Colon (tissue), 2 donors: ENCODE data around the gene FCRL6.

Experiments used
- FAIRE-seq: peaks from 2 replicates; lab custom pipeline; 2012; peaks lifted over from hg19 to GRCh38; lab: Jason Lieb, UNC
- donor health status: control.
- donor health status: control.

Gene FCRL6

DNA sequence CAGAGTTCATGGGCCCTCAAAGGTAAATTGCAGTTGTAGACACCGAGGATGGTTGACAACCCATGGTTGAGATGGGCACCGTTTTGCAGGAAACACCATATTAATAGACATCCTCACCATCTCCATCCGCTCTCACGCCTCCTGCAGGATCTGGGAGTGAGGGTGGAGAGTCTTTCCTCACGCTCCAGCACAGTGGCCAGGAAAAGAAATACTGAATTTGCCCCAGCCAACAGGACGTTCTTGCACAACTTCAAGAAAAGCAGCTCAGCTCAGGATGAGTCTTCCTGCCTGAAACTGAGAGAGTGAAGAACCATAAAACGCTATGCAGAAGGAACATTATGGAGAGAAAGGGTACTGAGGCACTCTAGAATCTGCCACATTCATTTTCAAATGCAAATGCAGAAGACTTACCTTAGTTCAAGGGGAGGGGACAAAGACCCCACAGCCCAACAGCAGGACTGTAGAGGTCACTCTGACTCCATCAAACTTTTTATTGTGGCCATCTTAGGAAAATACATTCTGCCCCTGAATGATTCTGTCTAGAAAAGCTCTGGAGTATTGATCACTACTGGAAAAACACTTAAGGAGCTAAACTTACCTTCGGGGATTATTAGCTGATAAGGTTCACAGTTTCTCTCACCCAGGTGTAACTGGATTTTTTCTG, 33.8 kb downstream of the FCRL6 start:
- no peak for FAIRE-seq

DNA sequence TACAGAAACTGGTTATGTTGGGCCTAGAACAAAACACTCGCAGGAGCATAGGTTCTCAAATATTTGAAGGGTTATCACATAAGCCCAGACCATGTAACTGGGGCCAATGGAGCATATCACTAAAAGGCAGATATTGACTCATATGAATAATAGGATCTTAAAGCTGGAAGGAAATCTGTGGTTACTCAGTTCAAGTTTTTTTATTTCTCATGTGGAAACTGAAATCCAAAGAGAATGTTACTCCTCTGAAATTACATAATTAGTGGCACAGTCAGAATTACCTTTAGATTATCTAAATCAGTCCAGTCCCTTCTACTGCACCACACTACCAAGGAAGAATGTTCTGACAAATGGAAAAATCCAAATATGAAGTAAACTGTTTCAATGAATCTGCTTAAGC, 36.6 kb downstream of the FCRL6 start:
- no peak for FAIRE-seq

DNA sequence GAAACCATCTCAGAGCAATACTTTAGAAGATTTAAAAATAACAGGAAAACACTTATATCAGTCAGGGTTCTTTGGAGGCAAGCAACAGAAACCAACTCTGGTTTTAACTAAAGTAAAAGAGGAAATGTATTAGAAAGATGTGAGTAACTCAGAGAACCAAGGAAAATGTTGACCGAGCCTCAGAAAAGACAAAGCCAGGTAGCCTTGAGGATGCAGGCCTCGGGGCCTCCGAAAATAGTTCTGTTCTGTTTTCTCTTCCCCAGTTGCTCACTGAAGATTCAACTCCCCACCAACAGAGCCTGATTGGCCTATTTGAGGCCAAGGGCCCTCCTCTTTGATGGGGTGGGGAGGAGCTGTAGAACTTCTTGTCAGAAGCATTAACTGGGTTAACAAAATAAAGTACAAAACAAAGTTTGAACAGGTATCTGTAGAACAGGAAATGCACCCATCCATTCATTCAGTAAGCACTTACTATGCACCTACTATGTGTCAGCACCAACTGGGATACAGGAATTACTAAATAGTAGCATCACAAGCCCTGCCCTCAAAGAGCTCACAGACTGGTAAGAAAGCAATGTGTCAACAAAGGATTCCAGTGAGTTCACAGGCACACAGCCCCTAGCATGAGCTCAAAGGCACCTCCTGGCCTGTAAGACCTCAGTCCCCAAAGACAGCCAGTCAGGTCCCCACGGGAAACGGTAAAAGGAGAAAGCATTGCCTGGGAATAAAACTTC, 37.1 kb downstream of the FCRL6 start:
- FAIRE-seq, result no peak

DNA sequence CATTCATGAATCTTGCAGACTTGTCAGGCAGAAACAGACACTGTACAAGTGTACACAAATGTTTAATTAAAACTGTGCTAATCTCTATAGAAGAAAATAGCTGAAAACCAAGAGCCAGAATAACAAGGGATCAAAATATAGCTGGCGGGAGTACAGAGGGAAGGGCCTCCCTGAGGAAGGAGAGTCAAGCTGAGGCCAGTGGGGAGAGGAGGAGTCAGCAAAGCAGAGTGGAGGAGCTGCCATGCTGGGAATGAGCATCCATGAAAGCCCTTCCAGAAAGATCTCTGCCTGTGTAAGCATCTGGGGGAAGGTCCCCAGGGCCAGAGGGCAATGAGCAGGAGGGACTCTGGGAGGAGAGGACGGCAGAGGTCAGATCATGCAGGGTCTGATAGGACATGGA, 39.6 kb downstream of the FCRL6 start:
- no peak for FAIRE-seq

DNA sequence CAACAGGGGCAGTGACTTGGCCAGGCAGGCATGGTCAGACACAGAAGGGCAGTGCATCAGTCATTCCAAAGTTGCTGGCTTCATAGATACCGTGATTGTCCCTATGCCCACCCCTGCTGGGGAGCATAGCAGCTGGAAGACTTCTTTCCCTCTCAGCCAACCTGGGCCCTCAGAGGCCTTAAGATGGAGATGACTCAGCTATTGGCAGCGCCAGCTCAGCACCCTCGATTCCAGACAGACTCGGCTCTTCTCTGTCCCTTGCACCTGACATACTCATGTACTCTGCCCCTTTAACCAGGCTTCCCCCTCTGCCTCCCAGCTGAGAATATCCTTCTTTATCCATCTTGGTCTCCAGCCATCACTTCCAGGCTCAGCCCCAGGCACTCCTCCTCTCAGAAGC, 41.3 kb downstream of the FCRL6 start:
- no peak for FAIRE-seq

DNA sequence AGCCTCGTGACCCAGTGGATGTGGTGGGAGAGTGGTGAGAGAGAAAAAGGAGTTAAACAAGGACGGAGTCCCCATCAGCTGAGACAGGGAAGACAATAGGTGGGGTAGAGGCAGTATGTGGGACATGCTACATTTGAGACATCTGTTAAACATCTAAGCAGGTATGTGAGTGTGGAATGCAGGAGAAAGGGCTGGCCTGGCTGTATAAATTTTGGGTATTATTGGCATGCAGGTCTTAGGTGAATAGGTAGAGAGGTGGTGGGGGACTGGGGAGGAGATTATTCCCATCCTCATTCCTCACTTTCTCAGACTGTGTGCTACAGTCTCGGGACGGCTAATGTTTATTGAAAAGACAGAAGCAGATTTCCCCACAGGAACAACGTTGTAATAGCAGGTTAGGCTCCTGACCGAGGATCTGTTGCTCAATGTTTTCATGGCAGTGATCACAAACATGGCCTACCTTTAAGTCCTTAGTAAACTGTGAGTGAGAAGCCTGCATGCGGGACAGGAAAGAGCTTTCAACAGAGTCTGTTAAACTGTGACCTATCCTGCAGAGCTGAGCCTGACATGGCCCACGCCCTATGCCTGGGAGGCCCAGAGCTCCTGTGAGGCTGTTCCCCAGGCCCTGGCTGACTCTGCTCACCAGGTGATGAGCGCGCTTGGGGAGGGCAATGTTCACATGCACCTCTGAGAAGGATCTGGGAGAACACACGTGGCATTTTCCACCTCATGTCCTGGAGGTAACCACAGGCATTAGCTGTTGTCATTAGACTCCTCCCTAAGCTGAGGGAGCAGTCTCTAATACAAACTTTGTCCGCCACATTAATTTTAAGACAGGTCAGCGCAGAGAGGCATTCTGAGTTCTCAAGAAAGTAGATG, 43.8 kb downstream of the FCRL6 start:
- no peak for FAIRE-seq

DNA sequence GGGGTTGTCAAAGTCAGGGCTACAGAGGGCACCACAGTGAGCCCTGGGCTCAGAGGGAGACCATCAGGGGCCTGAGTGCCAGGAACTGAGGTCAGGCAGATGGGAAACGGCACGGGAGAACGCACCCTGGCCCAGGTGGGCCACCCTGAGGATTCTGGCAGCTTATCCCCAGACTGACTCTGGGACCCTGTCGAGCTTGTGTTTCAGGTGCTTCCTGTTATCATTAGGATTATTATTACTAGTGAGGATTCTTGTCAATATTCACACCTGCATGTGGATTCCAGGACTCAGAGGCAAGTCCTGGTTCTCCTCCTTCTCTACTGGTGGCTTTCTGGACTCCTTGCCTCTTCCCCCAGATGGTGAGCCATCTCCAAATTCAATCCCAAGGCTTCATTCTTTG, 45.1 kb downstream of the FCRL6 start:
- no peak for FAIRE-seq

DNA sequence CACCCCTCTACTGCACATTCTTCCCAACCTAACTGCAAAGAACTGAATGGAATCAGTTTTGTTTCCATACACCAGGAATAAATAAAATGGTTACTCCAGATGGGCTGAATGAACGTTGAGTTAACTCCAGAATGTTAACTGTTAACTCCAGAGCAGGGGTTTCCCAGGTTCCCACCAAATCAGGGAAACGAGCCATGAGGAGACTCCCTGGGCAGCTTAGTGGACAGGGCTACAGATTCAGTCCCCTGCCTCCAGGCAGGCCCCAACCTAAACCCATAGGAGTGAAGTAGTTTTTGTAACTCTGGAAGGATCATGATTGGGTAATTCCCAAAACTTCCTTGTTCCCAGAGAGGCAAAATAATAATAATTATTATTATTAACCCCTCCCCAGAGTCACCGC, 46.2 kb downstream of the FCRL6 start:
- FAIRE-seq, result no peak

DNA sequence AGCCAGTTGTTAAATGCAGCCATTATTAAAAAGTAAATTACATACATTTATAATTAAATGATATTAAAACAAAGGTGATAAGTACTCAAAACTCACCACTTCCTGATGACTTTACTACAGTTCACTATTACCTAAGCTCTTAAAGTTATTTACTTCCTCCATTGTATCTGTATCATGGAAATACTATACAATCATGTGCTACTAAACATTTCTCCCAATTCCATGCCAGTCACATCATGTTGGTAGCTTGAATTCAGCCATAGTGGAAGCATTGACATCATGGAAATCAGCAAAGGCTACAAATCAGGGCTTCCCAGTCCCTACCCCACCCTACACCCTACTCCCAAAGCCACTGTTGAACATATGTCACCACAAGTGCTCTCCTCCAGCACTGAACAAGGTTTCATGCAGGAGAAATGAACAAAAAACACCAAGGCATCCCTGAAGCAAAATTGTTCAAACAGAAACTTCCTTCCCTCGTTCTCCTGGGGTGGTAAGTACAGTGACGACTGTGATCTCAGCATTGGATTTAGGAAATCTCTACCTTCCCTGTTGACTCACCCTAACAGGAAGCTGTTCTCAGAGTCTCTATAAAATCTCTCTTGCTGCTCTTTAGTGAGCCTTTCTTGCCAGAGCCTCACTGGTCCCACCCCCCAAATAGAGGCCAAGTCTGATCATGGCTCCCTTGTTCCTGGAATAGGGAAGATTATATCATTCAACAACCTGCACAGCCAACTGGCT, 47.6 kb downstream of the FCRL6 start:
- FAIRE-seq, result no peak

DNA sequence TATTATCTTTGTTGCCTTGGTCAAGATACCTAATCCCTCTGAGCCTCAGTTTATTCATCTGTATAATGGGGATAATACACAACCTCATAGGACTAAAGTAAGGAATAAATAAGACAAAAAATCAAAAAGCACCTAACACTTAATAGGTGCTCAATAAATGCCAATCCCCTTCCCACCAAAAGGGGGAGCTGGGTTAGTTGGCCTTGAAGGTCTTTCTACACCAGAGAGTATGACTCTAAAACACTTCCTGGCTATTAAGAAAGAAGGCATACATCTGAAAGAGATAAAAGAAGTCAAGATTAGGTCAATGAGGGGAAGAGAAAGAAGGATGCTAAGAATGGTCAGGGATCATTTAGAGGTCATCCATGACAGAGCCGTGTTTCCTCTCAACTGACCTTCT, 49.2 kb downstream of the FCRL6 start:
- no peak for FAIRE-seq

DNA sequence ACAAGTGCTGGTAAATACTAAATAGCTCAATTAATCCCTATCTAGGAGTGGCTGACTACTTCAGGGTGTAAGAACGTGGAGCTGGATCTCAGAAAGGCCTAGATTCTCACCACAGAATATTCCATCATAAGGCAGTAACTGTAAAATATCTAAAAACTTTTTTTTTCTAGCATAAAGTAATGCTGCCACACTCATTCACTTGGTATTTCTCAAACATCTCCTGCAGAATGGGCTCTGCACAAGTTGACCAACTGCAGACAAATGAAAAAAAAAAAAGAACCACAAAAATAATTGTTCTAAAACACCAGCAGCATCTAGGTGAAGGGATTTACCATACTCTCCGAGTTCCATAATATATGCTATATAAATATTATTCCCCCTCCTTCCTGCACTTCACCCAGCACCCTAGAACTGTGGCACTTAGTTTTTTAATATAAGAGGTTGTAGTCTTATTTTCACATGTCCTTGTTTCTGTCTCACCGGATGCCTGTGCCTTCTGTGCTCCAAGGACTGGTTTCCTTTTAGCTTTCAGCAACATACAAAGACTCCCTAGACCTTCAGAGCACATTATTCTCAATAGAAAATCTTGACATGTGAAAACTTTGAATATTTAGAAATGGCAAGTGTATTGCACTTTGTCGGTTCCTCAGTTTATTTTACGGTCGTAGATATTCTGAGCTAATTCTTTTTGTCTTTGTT, 51.4 kb downstream of the FCRL6 start:
- no peak for FAIRE-seq

DNA sequence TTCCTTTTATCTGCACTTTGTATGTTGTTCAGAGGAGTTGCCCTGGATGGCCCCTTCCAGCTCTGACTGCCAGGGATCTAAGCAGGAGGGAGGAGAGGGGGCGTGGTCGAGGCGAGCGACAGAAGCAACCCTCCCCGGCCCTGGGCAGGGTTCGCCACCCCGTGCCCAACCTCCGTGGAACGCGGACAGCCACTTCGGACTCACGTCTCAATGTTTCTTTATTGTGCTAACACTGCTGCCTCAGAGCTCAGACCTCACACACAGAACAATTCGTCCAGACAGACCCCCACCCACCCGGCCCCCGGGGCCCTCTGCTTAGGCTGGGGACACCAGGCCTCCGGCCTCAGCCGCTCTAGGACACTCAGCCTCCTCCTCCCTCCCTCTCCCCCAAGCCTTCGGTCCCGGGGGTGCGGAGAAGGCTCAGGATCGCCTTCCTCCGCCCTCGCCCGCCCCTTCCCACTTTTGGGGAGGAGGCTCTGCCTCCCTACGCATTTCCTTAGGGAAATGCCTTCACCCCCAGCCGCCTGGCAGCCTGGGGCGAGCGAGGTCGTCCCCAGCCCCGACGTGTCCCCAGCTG, 52.0 kb downstream of the FCRL6 start:
- FAIRE-seq, result no peak

DNA sequence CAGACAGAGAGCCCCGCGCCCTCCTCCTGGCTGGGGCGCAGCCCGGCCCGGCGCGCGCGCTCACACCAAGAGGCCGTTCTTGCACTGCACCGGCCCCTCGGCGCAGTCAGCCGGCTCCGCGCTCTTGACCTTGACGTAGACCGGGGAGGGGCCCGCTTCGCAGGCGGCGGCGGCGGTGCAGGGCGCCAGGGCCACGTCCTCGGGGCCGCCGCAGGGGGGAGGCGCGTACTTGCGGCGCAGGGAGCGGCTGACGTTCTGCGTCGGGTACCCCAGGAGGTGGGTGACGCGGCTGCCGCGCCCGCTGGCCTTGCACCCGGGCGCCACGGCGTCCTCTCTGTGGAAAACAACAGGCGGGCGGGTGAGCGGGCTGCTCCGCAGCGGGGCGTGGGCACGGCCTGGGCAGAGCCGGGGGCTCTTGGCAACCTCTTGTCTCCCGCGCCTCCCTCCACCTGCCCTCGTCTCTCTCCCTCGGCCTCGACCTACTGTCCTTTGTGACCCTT, 52.6 kb downstream of the FCRL6 start:
- no peak for FAIRE-seq

DNA sequence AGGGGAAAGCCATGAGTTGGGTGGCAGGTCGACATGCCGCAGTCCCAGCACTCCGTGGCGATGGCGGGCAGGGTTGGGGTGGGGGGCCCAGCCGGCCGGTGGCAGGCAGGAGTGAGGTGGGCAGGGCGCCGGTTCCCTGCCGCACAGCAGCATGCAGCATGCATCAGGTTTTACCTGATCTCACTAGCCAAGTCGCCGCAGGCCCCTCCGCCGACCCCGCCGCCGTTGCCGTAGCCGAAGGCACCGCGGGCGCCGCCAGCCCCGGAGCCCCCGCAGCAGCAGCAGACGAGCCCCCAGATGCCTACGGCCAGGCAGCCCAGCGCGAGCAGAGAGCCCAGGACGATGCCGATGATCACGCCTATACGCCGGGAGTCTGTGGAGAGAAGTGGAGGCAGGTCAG, 53.5 kb downstream of the FCRL6 start:
- FAIRE-seq, result no peak

DNA sequence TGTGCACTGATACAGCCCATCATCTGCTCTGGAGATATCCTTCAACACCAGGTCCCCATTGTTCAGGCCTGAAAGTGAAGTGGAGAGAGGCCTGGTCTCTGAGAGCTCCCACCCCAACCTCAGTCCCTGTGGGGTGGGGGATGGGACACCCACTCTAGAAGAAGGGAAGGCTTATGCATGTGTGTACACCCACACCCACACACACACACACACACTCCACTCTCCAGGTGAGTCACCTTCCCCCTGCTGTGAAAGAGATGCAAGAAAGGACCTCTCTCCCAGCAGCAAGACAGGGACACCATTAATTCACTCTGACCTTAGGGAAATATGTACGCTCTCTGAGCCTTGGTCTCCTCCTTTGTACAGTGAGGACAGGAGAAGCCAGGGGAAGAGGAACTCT, 54.4 kb downstream of the FCRL6 start:
- FAIRE-seq, result no peak

DNA sequence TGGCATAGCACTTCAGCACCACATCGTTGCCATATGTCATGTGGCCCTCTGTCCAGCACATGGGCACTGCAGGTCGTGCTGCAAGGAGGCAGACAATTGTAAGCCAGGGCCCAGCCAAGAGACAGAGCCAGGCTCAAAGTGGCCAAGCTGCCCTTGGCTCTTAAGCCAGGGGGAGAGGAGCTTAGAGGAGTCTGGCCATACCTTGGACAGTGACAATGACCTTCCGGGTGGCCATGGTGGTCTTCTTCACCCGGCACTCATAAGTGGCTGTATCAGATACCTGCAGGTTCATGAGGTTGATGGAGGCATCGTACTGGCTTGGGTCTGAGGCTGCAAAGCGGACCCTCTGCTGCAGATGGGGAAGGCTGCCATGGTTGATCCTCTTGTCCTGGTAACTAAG, 55.7 kb downstream of the FCRL6 start:
- no peak for FAIRE-seq

DNA sequence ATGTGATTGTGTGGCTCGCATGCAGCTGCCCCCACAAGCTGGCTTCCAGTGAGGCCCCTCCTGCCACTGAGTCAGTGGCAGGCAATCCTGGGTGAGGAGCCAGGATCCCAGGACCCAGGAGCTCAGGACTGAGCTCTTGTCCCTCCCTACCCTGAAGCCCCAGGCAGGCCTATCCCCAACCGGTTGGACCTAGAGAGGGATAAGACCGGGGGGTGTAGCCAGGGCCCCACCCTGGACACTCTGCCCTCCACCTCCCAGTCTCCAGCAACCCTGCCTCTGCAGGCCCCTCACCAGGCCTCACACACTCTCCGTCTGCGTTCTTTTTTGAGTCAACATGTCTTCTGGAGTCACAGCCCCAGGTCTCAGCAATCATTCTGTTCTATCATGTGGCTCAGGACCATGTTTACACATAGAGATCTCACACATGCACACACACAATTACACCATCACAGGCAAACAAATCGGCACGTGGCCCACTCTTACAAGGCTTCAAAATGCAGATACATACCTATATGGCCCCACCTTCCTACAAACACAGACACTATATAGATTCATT, 57.7 kb downstream of the FCRL6 start:
- FAIRE-seq, result no peak

DNA sequence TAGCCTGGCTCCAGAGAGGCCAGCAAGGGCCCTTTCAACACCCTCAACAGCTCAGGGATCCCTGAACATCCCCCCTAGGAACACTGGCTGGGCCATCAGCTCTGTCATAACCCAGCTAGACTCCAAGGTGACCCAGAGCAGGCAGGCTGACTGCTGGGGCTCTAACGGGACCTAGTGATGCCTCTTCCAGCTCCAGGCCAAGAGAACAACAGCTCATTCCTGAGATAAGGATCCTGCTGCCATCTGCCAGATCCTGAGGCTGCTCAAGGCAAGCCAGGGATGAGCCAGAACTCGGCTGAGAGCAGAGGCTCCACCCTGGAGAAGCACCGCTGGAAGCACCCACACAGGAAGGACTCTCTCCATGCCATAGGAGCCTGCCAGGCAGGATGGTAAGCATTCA, 58.3 kb downstream of the FCRL6 start:
- FAIRE-seq, result no peak

DNA sequence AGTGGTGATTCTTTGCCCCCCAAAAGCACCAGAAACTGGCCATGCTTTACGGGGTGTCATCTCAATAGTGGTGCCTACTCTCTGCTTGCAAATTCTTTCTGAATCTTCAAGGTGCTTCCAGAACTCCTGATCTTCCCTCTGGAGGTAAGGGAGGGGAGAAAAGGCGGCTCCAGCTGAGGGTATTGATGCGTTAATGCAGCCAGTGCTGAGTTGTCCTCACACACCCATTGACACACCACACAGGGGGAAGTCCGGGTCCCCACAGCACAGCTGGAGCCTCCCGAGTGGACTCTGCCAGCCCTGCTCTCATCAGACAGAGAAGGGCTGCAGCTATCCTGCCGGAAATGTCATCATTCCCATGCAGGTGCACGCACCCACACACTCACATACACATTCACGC, 59.1 kb downstream of the FCRL6 start:
- FAIRE-seq, result no peak

DNA sequence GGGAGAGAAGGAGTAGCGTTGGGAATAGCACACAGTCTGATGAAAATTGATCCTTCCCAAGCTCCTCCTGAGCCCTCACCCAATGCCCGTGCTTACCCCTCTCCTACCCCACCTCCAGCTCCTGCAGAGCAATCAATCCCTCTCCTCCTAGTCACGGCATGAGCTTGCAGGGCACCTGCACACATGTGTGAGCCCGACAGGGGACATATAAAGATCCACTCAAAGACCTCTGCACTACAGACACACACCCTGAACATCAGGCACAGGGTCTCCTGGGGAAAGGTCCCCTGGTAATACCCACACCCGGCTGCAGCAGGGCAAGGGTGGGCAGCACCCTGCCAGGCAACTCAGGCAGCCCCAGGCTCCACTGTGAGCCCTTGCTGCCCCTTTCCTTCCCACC, 59.9 kb downstream of the FCRL6 start:
- no peak for FAIRE-seq

DNA sequence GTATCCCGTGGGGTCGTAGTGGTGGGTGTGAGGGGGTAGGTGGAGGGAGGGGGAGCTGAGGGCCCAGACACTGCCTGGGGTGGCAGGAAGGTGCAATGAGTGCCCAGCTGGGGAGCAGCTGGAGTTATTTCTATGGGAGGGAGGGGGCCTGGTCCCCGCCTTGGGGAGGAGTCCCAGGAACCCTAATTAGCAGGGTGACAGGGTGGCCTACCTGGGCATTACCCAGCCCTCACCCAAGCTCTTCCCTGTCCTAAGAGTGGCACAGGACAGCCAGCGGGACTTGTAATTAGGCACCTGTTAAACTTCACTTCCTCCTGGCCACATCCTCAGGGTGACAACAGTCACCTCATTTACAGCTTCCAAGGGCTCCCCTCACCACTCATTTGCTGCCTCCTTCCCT, 60.4 kb downstream of the FCRL6 start, which contains the start of gene VSIG8:
TSS of gene VSIG8 (minus strand) at position 101 of the 400 bp plus-strand sequence. CDS start 136 bp downstream, outside the sequence.
- no peak for FAIRE-seq
